Embryonic facial prominence (tissue), 1 donor: ENCODE data around the gene PAX8.
"Not testable (repeated sequence)": the region's sequence is repeated elsewhere in the genome, so short reads cannot be mapped to it uniquely, and the experiment has no call there.

Source experiments
- DNase-seq: peaks from one replicate; pipeline ENCODE4 v3.0.0-alpha.2; 2016; ENCODE audit errors: extremely low spot score

Gene PAX8

GRCh38 chr2:113278742-113279139, at the start of gene PAX8:
Gene PAX8, minus strand, starts transcription at chr2:113278921. Its CDS starts 527 bp downstream, at chr2:113278394.
- DNase-seq, result no peak

- DNase-seq, result no peak
Observed at GRCh38 chr2:113328043-113328442, 49.3 kb upstream of the PAX8 start.

GRCh38 chr2:113325161-113325731, 46.5 kb upstream of the PAX8 start:
- not testable (repeated sequence) for DNase-seq

- peak; percentile 72 for DNase-seq
Observed at GRCh38 chr2:113324684-113325160, 46.0 kb upstream of the PAX8 start.

GRCh38 chr2:113323129-113323528, 44.4 kb upstream of the PAX8 start:
- not testable (repeated sequence) for DNase-seq

GRCh38 chr2:113320106-113320505, 41.4 kb upstream of the PAX8 start:
- DNase-seq, result not testable (repeated sequence)

GRCh38 chr2:113318941-113319340, 40.2 kb upstream of the PAX8 start:
- DNase-seq, result not testable (repeated sequence)

GRCh38 chr2:113316085-113316484, 37.4 kb upstream of the PAX8 start:
- no peak for DNase-seq

GRCh38 chr2:113314663-113315062, 35.9 kb upstream of the PAX8 start:
- DNase-seq, result not testable (repeated sequence)

- not testable (repeated sequence) for DNase-seq
Observed at GRCh38 chr2:113314176-113314575, 35.5 kb upstream of the PAX8 start.

GRCh38 chr2:113311781-113312180, 33.1 kb upstream of the PAX8 start:
- DNase-seq, result not testable (repeated sequence)

- DNase-seq, result not testable (repeated sequence)
Observed at GRCh38 chr2:113311191-113311590, 32.5 kb upstream of the PAX8 start.

GRCh38 chr2:113309655-113310387, 31.1 kb upstream of the PAX8 start:
- no peak for DNase-seq

GRCh38 chr2:113308784-113309183, 30.1 kb upstream of the PAX8 start:
- DNase-seq, result not testable (repeated sequence)

- not testable (repeated sequence) for DNase-seq
Observed at GRCh38 chr2:113306207-113306606, 27.5 kb upstream of the PAX8 start.

GRCh38 chr2:113305749-113306148, 27.0 kb upstream of the PAX8 start:
- DNase-seq, result not testable (repeated sequence)

GRCh38 chr2:113305146-113305545, 26.4 kb upstream of the PAX8 start:
- DNase-seq, result no peak

GRCh38 chr2:113304702-113305101, 26.0 kb upstream of the PAX8 start:
- DNase-seq, result no peak

- not testable (repeated sequence) for DNase-seq
Observed at GRCh38 chr2:113302216-113302980, 23.7 kb upstream of the PAX8 start.

GRCh38 chr2:113300281-113300680, 21.6 kb upstream of the PAX8 start:
- no peak for DNase-seq

- no peak for DNase-seq
Observed at GRCh38 chr2:113298176-113298575, 19.5 kb upstream of the PAX8 start.

GRCh38 chr2:113297590-113297989, 18.9 kb upstream of the PAX8 start:
- DNase-seq, result not testable (repeated sequence)
